Measurements from ENCODE around the gene PIK3CD. TPM values are rescaled to one million over a fixed set of nuclear protein-coding genes. Genes with fewer than 3 reads are reported as not detected.

The PIK3CD gene
- total and polyA plus RNA-seq, 8 donors, result 5.1 to 44.2 (median 6.1) TPM

GRCh38 chr1:9730096-9730901, 78.8 kb downstream of the PIK3CD start:
- Histone ChIP-seq H3K4me1 (peaks cover 0 to 6% of the 10 kb centered on the region in 2 donors), H3K9me3 (no peaks in the 10 kb centered on the region), H3K4me3 (no peak overlapping the region), H3K27ac (peak overlapping the region in 1 of 2 donors; percentile 83), H3K36me3 (peaks cover 0 to 100% of the 10 kb centered on the region in 2 donors), H3K27me3 (no peaks in the 10 kb centered on the region)
- TF ChIP-seq CTCF (IDR thresholded peaks at IDR 0.05), result no peak
- ATAC-seq (peak; percentile 73), DNase-seq (peak in 2 of 4 donors; percentile 84 to 92)
- intact Hi-C loops (cut with DNase I), result no loop called here

GRCh38 chr1:9731051-9731537, 79.6 kb downstream of the PIK3CD start:
- DNase-seq (peak in 1 of 4 donors; percentile 80), ATAC-seq (no peak)
- Histone ChIP-seq H3K4me3 (no peak overlapping the region), H3K27ac (peak overlapping the region in 1 of 2 donors; percentile 83), H3K4me1 (peaks cover 0 to 6% of the 10 kb centered on the region in 2 donors), H3K9me3 (no peaks in the 10 kb centered on the region), H3K36me3 (peaks cover 0 to 100% of the 10 kb centered on the region in 2 donors), H3K27me3 (no peaks in the 10 kb centered on the region)
- TF ChIP-seq CTCF (IDR thresholded peaks at IDR 0.05), result no peak
- intact Hi-C loops (cut with DNase I), result no loop called here

GRCh38 chr1:9731561-9731960, 80.0 kb downstream of the PIK3CD start:
- no peak overlapping the region for H3K4me3 ChIP-seq
- intact Hi-C loops (cut with DNase I), result no loop called here
- no peaks in the 10 kb centered on the region for H3K9me3 ChIP-seq
- H3K4me1 ChIP-seq, result peaks cover 0 to 6% of the 10 kb centered on the region in 2 donors
- DNase-seq, result peak in 1 of 4 donors; percentile 49
- no peak overlapping the region for H3K27ac ChIP-seq
- ATAC-seq, result no peak
- peaks cover 0 to 100% of the 10 kb centered on the region in 2 donors for H3K36me3 ChIP-seq
- no peaks in the 10 kb centered on the region for H3K27me3 ChIP-seq
- TF ChIP-seq CTCF (IDR thresholded peaks at IDR 0.05), result no peak

DNA sequence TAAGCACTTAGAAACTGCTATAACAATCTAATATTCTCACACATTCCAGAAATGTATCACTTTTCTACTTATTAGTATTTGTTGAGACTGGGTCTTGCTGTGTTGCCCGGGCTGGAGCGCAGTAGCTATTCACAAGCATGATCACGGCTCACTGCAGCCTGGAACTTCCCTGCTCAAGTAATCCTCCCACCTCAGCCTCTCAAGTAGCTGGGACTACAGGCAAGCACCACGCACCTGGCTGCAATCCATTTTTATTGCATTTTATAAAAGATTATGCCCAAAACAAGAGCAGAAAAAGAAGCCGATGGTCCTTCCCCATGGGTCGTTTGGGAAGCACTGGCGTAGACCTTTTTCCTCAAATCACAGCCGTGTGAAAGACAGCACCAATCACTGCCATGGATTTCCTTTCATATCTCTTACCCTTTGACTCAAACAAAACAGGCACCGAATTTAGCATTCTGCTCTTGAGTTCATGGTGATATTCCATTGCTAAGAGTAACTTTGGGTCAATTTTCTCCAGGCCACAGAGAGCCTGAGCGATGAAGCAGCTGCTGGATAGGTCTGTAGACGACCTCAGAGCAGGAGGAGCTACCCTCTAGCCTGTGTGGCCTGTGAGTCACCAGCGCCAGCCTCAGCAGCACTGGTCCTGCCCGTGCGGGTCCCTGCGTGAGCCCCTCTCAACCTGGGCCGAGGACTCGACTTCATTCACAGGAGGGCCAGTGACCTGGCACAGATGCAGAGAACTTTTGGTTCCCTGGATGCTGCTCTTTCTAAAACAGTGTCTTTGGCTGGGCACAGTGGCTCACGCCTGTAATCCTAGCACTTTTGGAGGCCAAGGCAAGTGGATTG, 80.8 kb downstream of the PIK3CD start:
- no peak overlapping the region for H3K4me3 ChIP-seq
- TF ChIP-seq CTCF (IDR thresholded peaks at IDR 0.05), result no peak
- H3K9me3 ChIP-seq, result no peaks in the 10 kb centered on the region
- DNase-seq (peak in 1 of 4 donors; percentile 32), ATAC-seq (no peak)
- peaks cover 0 to 6% of the 10 kb centered on the region in 2 donors for H3K4me1 ChIP-seq
- intact Hi-C loops (cut with DNase I), result no loop called here
- peaks cover 0 to 100% of the 10 kb centered on the region in 2 donors for H3K36me3 ChIP-seq
- H3K27me3 ChIP-seq, result no peaks in the 10 kb centered on the region
- H3K27ac ChIP-seq, result no peak overlapping the region

All from left lung (tissue), 10 donors.